Endothelial cell (in vitro differentiated cells): ENCODE measurements around the gene SMARCD3. TPM values are rescaled to one million over a fixed set of nuclear protein-coding genes. Genes with fewer than 3 reads are reported as not detected.

Source experiments
- DNase-seq: peaks from one replicate; pipeline ENCODE4 v3.0.0; 2021; ENCODE audit warnings: low spot score
- H3K27ac Mint-ChIP-seq: one replicate; pipeline ENCODE4 v1.8.0; 2021; ENCODE audit warnings: mixed read lengths, inconsistent platforms; ENCODE audit not compliant: unreplicated experiment
- H3K27me3 Mint-ChIP-seq: one replicate; pipeline ENCODE4 v1.8.0; 2021; ENCODE audit warnings: mild to moderate bottlenecking, moderate library complexity, mixed read lengths, inconsistent platforms; ENCODE audit not compliant: unreplicated experiment
- H3K36me3 Mint-ChIP-seq: one replicate; pipeline ENCODE4 v1.8.0; 2021; ENCODE audit warnings: mild to moderate bottlenecking, low read depth, mixed read lengths, inconsistent platforms; ENCODE audit not compliant: unreplicated experiment
- H3K4me1 Mint-ChIP-seq: one replicate; pipeline ENCODE4 v1.8.0; 2021; ENCODE audit warnings: mild to moderate bottlenecking, mixed read lengths, inconsistent platforms; ENCODE audit not compliant: unreplicated experiment
- H3K4me3 Mint-ChIP-seq: one replicate; pipeline ENCODE4 v1.8.0; 2021; ENCODE audit warnings: mild to moderate bottlenecking, mixed read lengths, inconsistent platforms; ENCODE audit not compliant: unreplicated experiment
- H3K9me3 Mint-ChIP-seq: one replicate; pipeline ENCODE4 v1.8.0; 2021; ENCODE audit warnings: mixed read lengths, inconsistent platforms; ENCODE audit not compliant: unreplicated experiment
- total RNA-seq: library from RNA; stranded (reverse); fragmentation: NEBNext Ultra II Directional; extraction: Animal tissue kit (Norgen Biotek cat#: 25700); gene quantifications from one replicate; pipeline ENCODE4 v1.2.1, GENCODE V29; 2021; ENCODE audit not compliant: unreplicated experiment
- TF ChIP-seq, protein P1 (sequence below): fragments of 200-600 bp; sonication (generic); IDR thresholded peaks from one replicate; pipeline ENCODE4 v1.5.0; 2021; ENCODE audit warnings: antibody characterized with exemption; ENCODE audit not compliant: unreplicated experiment

The SMARCD3 gene
- total RNA-seq, 1 donor from 2014 or later = 5.4 TPM

DNA sequence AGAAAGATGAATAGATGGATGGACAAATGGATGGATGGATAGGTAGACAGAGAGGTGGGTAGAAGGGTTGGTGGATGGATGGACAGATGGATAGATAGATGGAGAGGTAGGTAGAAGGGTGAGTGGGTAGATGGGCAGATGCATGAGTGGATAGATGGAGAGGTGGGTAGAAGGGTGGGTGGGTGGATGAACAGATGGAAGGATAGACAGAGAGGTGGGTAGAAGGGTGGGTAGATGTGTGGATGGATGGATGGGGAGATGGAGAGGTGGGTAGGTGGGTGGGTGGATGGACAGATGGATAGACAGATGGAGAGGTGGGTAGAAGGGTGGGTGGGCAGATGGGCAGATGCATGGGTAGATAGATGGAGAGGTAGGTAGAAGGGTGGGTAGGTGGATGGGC lies 50.6 kb downstream of the SMARCD3 start:
- H3K9me3 Mint-ChIP-seq = no peaks in the 10 kb centered on the region
- no peak overlapping the region for H3K4me3 Mint-ChIP-seq
- H3K27ac Mint-ChIP-seq = no peak overlapping the region
- no peaks in the 10 kb centered on the region for H3K36me3 Mint-ChIP-seq
- peaks cover 6% of the 10 kb centered on the region for H3K4me1 Mint-ChIP-seq
- no peak for DNase-seq
- H3K27me3 Mint-ChIP-seq = peaks cover 4% of the 10 kb centered on the region
- TF ChIP-seq, protein P1, sequence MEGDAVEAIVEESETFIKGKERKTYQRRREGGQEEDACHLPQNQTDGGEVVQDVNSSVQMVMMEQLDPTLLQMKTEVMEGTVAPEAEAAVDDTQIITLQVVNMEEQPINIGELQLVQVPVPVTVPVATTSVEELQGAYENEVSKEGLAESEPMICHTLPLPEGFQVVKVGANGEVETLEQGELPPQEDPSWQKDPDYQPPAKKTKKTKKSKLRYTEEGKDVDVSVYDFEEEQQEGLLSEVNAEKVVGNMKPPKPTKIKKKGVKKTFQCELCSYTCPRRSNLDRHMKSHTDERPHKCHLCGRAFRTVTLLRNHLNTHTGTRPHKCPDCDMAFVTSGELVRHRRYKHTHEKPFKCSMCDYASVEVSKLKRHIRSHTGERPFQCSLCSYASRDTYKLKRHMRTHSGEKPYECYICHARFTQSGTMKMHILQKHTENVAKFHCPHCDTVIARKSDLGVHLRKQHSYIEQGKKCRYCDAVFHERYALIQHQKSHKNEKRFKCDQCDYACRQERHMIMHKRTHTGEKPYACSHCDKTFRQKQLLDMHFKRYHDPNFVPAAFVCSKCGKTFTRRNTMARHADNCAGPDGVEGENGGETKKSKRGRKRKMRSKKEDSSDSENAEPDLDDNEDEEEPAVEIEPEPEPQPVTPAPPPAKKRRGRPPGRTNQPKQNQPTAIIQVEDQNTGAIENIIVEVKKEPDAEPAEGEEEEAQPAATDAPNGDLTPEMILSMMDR = no peak

DNA sequence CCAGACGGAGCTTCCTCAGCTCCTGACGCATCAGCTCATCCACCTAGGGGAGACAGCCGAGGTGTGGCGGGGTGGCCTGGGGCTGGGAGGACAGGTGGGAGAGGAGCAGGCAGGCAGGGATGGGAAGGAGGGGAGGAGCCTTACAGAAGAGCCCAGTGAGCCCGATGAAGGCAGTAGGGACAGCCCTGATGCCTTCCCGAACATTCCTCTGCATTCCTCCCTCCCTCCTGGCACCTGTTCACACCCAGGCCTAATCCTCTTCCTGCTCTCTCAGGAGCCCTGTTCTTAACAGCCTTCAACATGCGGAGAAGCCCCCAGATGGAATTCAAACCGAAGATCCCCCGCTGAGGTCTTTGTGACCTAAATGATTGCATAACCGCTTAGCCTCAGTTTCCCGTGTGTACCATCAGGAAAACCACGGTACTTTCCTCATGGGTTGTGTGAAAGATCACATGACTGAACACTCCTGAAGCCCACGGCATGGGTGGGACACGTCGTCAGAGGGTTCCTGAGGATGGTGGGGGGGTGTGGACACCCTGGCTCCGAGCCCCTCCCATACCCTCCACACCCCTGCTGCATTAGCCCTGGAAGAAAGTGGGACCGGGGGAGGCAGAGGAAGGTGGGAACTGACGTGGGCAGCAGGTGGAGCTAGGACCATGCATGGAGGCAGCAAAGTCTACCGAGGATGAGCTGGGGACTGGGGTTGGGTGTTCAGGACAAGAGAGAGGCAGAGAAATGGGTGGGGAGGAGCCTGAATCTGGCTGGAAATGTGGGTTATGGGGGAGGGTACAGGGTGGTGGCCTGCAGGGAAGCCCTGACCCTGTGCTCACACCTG lies 52.7 kb downstream of the SMARCD3 start:
- H3K4me3 Mint-ChIP-seq = no peak overlapping the region
- H3K9me3 Mint-ChIP-seq = no peaks in the 10 kb centered on the region
- TF ChIP-seq, protein P1 = no peak
- H3K36me3 Mint-ChIP-seq = no peaks in the 10 kb centered on the region
- peaks cover 16% of the 10 kb centered on the region for H3K4me1 Mint-ChIP-seq
- H3K27me3 Mint-ChIP-seq = peaks cover 7% of the 10 kb centered on the region
- H3K27ac Mint-ChIP-seq = no peak overlapping the region
- DNase-seq = no peak

DNA sequence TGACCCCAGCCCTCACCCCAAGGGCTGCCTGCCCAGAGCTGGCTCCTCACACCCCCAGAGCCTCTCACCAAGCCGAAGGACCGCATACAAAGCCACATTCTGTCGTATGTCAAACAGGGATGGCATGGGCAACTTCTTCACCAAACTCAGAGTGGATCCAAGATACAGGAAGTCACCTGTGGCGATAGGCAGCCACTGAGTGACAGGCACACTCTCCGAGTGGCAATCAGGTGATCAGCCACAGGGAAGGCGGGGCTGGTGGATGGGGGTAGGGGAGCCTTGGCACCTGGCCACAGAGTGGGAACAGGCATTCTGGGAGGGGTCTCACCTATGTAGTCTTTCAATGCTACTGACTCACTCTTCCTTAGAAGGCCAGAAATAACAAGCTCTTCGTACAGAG lies 54.3 kb downstream of the SMARCD3 start:
- no peak overlapping the region for H3K27ac Mint-ChIP-seq
- no peak for DNase-seq
- H3K36me3 Mint-ChIP-seq = no peaks in the 10 kb centered on the region
- H3K4me3 Mint-ChIP-seq = no peak overlapping the region
- TF ChIP-seq, protein P1 = no peak
- H3K9me3 Mint-ChIP-seq = no peaks in the 10 kb centered on the region
- peaks cover 11% of the 10 kb centered on the region for H3K27me3 Mint-ChIP-seq
- H3K4me1 Mint-ChIP-seq = peaks cover 23% of the 10 kb centered on the region

DNA sequence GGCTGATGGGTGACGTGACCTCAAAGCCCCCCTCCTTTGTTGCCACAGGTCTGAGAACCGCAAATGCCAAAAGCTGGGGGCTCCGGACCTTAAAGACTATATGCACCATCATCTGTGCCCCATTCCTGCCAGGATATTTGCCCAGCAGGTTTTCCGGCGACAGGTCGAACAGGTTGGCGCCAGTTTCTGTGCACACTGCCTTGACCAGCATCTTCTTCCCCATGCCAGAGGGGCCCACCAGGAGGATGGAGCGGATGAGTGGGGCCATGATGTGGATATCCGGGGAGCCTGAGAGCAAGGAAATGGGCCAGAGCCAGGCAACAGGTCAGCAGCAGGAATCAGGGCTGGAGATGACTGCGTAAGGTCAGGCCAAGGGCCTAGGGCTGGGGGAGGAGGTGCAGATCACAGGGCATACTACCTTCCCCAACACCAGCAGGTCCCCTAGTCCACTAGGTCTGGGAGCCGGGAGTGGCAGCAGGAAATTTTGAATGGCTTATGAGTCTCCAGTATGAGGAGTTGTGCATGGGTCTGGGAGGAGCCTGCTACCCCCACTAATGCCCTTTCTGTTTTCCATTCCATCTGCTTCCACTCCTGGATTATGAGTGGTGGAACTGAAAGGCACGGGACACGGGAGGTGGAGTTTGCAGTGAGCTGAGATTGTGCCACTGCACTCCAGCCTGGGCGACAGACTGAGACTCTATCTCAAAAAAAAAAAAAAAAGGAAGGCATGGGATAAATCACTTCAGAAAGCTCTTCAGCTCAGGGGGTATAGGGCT lies 55.1 kb downstream of the SMARCD3 start:
- Mint-ChIP-seq H3K27me3 (peaks cover 15% of the 10 kb centered on the region), H3K4me3 (no peak overlapping the region), H3K9me3 (no peaks in the 10 kb centered on the region), H3K36me3 (no peaks in the 10 kb centered on the region), H3K4me1 (peaks cover 23% of the 10 kb centered on the region), H3K27ac (no peak overlapping the region)
- TF ChIP-seq, protein P1 = no peak
- DNase-seq = no peak

DNA sequence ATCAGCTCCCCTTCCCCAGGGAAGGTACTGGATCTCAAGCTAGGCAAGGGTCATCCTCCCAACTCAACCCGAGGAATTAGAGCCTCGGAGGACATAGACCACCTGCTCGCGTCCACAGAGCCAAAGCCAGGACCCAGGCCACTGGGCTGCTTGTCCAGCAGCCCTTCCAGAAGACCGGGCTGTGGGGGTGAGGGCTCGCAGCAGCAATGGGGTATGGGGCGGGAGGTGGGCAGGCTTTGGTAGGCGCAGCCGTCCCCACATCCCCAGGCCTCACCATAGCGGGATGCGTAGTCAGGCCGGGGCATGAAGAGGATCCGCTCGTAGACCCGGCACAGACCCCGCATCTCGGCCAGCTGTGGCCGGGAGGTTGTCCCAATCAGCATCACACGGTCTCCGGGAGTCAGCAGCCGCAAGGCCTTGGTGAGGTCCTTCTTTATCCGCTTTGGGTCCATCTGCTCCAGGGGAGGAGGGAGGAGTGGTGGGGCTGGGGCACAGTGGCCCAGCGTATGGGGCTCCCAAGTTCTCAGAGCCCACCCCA lies 56.4 kb downstream of the SMARCD3 start:
- TF ChIP-seq, protein P1 = no peak

More for the DNA sequence above, 56.4 kb downstream of the SMARCD3 start:
- H3K36me3 Mint-ChIP-seq = no peaks in the 10 kb centered on the region
- H3K27ac Mint-ChIP-seq = no peak overlapping the region
- DNase-seq = no peak
- peaks cover 15% of the 10 kb centered on the region for H3K27me3 Mint-ChIP-seq
- no peaks in the 10 kb centered on the region for H3K9me3 Mint-ChIP-seq
- H3K4me1 Mint-ChIP-seq = peaks cover 23% of the 10 kb centered on the region
- no peak overlapping the region for H3K4me3 Mint-ChIP-seq
